HCT116 (cell line): ENCODE data around the gene SART3.

Experiments used
- ATF3 ChIP-seq: IDR thresholded peaks from 2 replicates; pipeline ENCODE4 v1.6.1; 2012
- CEBPB ChIP-seq: IDR thresholded peaks from 2 replicates; pipeline ENCODE4 v1.6.1; 2012; ENCODE audit warnings: low read depth
- EZH2 ChIP-seq: fragments of 200-600 bp; sonication (generic); IDR thresholded peaks from 2 replicates; pipeline ENCODE4 v1.6.1; 2017; ENCODE audit warnings: antibody characterized with exemption, mixed run types
- FOSL1 ChIP-seq: IDR thresholded peaks from 2 replicates; pipeline ENCODE4 v1.6.1; 2012; ENCODE audit warnings: low read depth
- MAX ChIP-seq: IDR thresholded peaks from 2 replicates; pipeline ENCODE4 v1.6.1; 2012
- POLR2A ChIP-seq: IDR thresholded peaks from 2 replicates; pipeline ENCODE4 v1.7.0; 2011; ENCODE audit warnings: borderline replicate concordance; ENCODE audit not compliant: insufficient read depth, insufficient read length; ENCODE audit errors: extremely low read depth
- POLR2AphosphoS5 ChIP-seq: IDR thresholded peaks from 2 replicates; pipeline ENCODE4 v1.6.1; 2011; ENCODE audit warnings: mild to moderate bottlenecking, low read depth, low read length, moderate library complexity
- REST ChIP-seq: IDR thresholded peaks from 2 replicates; pipeline ENCODE4 v1.6.1; 2012; ENCODE audit warnings: low read depth
- SP1 ChIP-seq: IDR thresholded peaks from 2 replicates; pipeline ENCODE4 v1.6.1; 2012; ENCODE audit warnings: low read depth
- TCF7L2 ChIP-seq: IDR thresholded peaks from 2 replicates; pipeline ENCODE4 v1.7.0; 2011; ENCODE audit warnings: borderline replicate concordance, inconsistent platforms; ENCODE audit not compliant: insufficient read depth, insufficient read length; ENCODE audit errors: extremely low read depth
- ZFX ChIP-seq: fragments of 450-650 bp; IDR thresholded peaks from 2 replicates; pipeline ENCODE4 v1.6.1; 2017
- TF ChIP-seq, protein P1 (sequence below), 3 experiments: fragments of 200-600 bp in 1 of 3; sonication (generic) in 1 of 3; IDR thresholded peaks in 2 of 3; conservative IDR thresholded peaks in 1 of 3; 2 replicates each; pipeline ENCODE4 v1.5.1; 2012 to 2017; ENCODE audit warnings: low read depth in 2 of 3, low read length in 2 of 3, antibody characterized with exemption in 1 of 3, borderline replicate concordance in 1 of 3, control low read depth in 1 of 3, mild to moderate bottlenecking in 1 of 3, mixed read lengths in 1 of 3, mixed run types in 1 of 3, moderate library complexity in 1 of 3; ENCODE audit not compliant: insufficient read depth in 1 of 3

GRCh38 chr12:108582509-108582908, 21.5 kb upstream of the SART3 start:
- no peak for TF ChIP-seq POLR2AphosphoS5
- TF ChIP-seq, protein P1, sequence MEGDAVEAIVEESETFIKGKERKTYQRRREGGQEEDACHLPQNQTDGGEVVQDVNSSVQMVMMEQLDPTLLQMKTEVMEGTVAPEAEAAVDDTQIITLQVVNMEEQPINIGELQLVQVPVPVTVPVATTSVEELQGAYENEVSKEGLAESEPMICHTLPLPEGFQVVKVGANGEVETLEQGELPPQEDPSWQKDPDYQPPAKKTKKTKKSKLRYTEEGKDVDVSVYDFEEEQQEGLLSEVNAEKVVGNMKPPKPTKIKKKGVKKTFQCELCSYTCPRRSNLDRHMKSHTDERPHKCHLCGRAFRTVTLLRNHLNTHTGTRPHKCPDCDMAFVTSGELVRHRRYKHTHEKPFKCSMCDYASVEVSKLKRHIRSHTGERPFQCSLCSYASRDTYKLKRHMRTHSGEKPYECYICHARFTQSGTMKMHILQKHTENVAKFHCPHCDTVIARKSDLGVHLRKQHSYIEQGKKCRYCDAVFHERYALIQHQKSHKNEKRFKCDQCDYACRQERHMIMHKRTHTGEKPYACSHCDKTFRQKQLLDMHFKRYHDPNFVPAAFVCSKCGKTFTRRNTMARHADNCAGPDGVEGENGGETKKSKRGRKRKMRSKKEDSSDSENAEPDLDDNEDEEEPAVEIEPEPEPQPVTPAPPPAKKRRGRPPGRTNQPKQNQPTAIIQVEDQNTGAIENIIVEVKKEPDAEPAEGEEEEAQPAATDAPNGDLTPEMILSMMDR (IDR thresholded peaks at IDR 0.05 in 2 of 3, conservative IDR thresholded peaks at IDR 0.05 in 1 of 3; ENCODE audit: borderline replicate concordance in 1 of 3, insufficient read depth in 1 of 3, low read depth in 2 of 3, low read length in 2 of 3) = no peak
- TF ChIP-seq EZH2 = no peak
- no peak for TF ChIP-seq POLR2A
- no peak for TF ChIP-seq TCF7L2
- no peak for TF ChIP-seq ZFX
- no peak for TF ChIP-seq CEBPB
- no peak for TF ChIP-seq FOSL1
- TF ChIP-seq SP1 = no peak
- TF ChIP-seq ATF3 = no peak
- no peak for TF ChIP-seq MAX
- TF ChIP-seq REST = no peak
